ENCODE measurements around the gene UBASH3A. TPM values are rescaled to one million over a fixed set of nuclear protein-coding genes. Genes with fewer than 3 reads are reported as not detected.

Gene UBASH3A
- polyA plus RNA-seq, 1 donor (not counting 4 experiments of a cell fraction or from before 2014, with no cell fraction given), result not detected

GRCh38 chr21:42360317-42360716 is 43.4 kb upstream of the UBASH3A start:
- DNase-seq (ENCODE audit: low read depth, low spot score) (no peak), FAIRE-seq (no peak)
- Histone ChIP-seq H3K9me1 (ENCODE audit: control insufficient read depth, extremely low read depth, insufficient read depth, low read length) (no peaks in the 10 kb centered on the region), H3K27me3 (ENCODE audit: control insufficient read depth, extremely low read depth, insufficient read depth, low read length) (no peaks in the 10 kb centered on the region), H3K9ac (ENCODE audit: control insufficient read depth, extremely low read depth, insufficient read depth, low read length) (no peak overlapping the region), H2AFZ (ENCODE audit: control insufficient read depth, low read length) (no peak overlapping the region), H3K9me3 (ENCODE audit: control insufficient read depth, low read depth, low read length) (peaks cover 3% of the 10 kb centered on the region), H3K27ac (ENCODE audit: control insufficient read depth, insufficient read depth, low read length) (no peak overlapping the region), H4K20me1 (ENCODE audit: control insufficient read depth, extremely low read depth, insufficient read depth, low read length) (no peaks in the 10 kb centered on the region), H3K36me3 (ENCODE audit: control insufficient read depth in 2 of 2, extremely low read depth in 1 of 2, insufficient read depth in 2 of 2, low read length in 2 of 2) (no peaks in the 10 kb centered on the region), H3K4me2 (ENCODE audit: control insufficient read depth, extremely low read depth, insufficient read depth, low read depth, low read length) (no peak overlapping the region), H3K4me1 (ENCODE audit: control insufficient read depth, extremely low read depth, insufficient read depth, low read length) (no peaks in the 10 kb centered on the region), H3K4me3 (ENCODE audit: control insufficient read depth in 2 of 3, extremely low read depth in 1 of 3, insufficient read depth in 2 of 3, low read depth in 1 of 3, low read length in 3 of 3) (no peak overlapping the region), H3K79me2 (ENCODE audit: control insufficient read depth, insufficient read depth, low read length) (no peaks in the 10 kb centered on the region)
- dilution Hi-C loops (cut with MboI; ENCODE audit: extremely low pct_ligation_motif_present, low sequenced_read_pairs), result no loop called here
- no peak for TF ChIP-seq CTCF (optimal IDR thresholded peaks at IDR 0.05 in 1 of 3, IDR thresholded peaks at IDR 0.05 in 1 of 3, conservative IDR thresholded peaks at IDR 0.05 in 1 of 3; ENCODE audit: extremely low read depth in 1 of 3, insufficient read depth in 2 of 3, low read length in 3 of 3)
- TF ChIP-seq EZH2 (IDR thresholded peaks at IDR 0.05; ENCODE audit: low read length), result no peak

- no peaks in the 10 kb centered on the region for H3K79me2 ChIP-seq (ENCODE audit: control insufficient read depth, insufficient read depth, low read length)
- no peak overlapping the region for H3K4me3 ChIP-seq (ENCODE audit: control insufficient read depth in 2 of 3, extremely low read depth in 1 of 3, insufficient read depth in 2 of 3, low read depth in 1 of 3, low read length in 3 of 3)
- H3K9me3 ChIP-seq (ENCODE audit: control insufficient read depth, low read depth, low read length), result peaks cover 3% of the 10 kb centered on the region
- H2AFZ ChIP-seq (ENCODE audit: control insufficient read depth, low read length), result no peak overlapping the region
- H3K9me1 ChIP-seq (ENCODE audit: control insufficient read depth, extremely low read depth, insufficient read depth, low read length), result no peaks in the 10 kb centered on the region
- no peak overlapping the region for H3K9ac ChIP-seq (ENCODE audit: control insufficient read depth, extremely low read depth, insufficient read depth, low read length)
- dilution Hi-C loops (cut with MboI; ENCODE audit: extremely low pct_ligation_motif_present, low sequenced_read_pairs), result no loop called here
- no peaks in the 10 kb centered on the region for H4K20me1 ChIP-seq (ENCODE audit: control insufficient read depth, extremely low read depth, insufficient read depth, low read length)
- TF ChIP-seq EZH2 (IDR thresholded peaks at IDR 0.05; ENCODE audit: low read length) (no peak), CTCF (optimal IDR thresholded peaks at IDR 0.05 in 1 of 3, IDR thresholded peaks at IDR 0.05 in 1 of 3, conservative IDR thresholded peaks at IDR 0.05 in 1 of 3; ENCODE audit: extremely low read depth in 1 of 3, insufficient read depth in 2 of 3, low read length in 3 of 3) (no peak)
- FAIRE-seq (no peak), DNase-seq (ENCODE audit: low read depth, low spot score) (no peak)
- H3K27me3 ChIP-seq (ENCODE audit: control insufficient read depth, extremely low read depth, insufficient read depth, low read length), result no peaks in the 10 kb centered on the region
- H3K36me3 ChIP-seq (ENCODE audit: control insufficient read depth in 2 of 2, extremely low read depth in 1 of 2, insufficient read depth in 2 of 2, low read length in 2 of 2), result no peaks in the 10 kb centered on the region
- no peak overlapping the region for H3K27ac ChIP-seq (ENCODE audit: control insufficient read depth, insufficient read depth, low read length)
- no peak overlapping the region for H3K4me2 ChIP-seq (ENCODE audit: control insufficient read depth, extremely low read depth, insufficient read depth, low read depth, low read length)
- no peaks in the 10 kb centered on the region for H3K4me1 ChIP-seq (ENCODE audit: control insufficient read depth, extremely low read depth, insufficient read depth, low read length)
These were observed 42.4 kb upstream of the UBASH3A start for GRCh38 chr21:42361286-42361685.
